HG02840 (cell line): Measurements from ENCODE around the gene NLGN1.

Source experiments
- ATAC-seq: cut with Tn5 transposase; IDR thresholded peaks from one replicate; pipeline ENCODE4 v1.9.1; 2021; ENCODE audit warnings: mild to moderate bottlenecking, moderate library complexity, moderate number of reproducible peaks; ENCODE audit not compliant: unreplicated experiment, low FRiP score

Gene NLGN1

GRCh38 chr3:174046311-174046710 is 648.8 kb downstream of the NLGN1 start:
- ATAC-seq: no peak

- ATAC-seq: no peak
These were observed 651.9 kb downstream of the NLGN1 start for GRCh38 chr3:174049472-174049871.

GRCh38 chr3:174051191-174051590 is 653.6 kb downstream of the NLGN1 start:
- ATAC-seq: no peak

- no peak for ATAC-seq
These were observed 661.3 kb downstream of the NLGN1 start for GRCh38 chr3:174058804-174059203.

GRCh38 chr3:174060431-174060830 is 662.9 kb downstream of the NLGN1 start:
- ATAC-seq: no peak

GRCh38 chr3:174061162-174061561 is 663.6 kb downstream of the NLGN1 start:
- ATAC-seq: no peak

GRCh38 chr3:174061731-174062130 is 664.2 kb downstream of the NLGN1 start:
- no peak for ATAC-seq

GRCh38 chr3:174062923-174063322 is 665.4 kb downstream of the NLGN1 start:
- no peak for ATAC-seq

GRCh38 chr3:174068035-174068434 is 670.5 kb downstream of the NLGN1 start:
- no peak for ATAC-seq

- no peak for ATAC-seq
These were observed 675.1 kb downstream of the NLGN1 start for GRCh38 chr3:174072675-174073074.

- no peak for ATAC-seq
These were observed 686.2 kb downstream of the NLGN1 start for GRCh38 chr3:174083706-174084105.

GRCh38 chr3:174089592-174089991 is 692.0 kb downstream of the NLGN1 start:
- ATAC-seq: no peak

- no peak for ATAC-seq
These were observed 697.1 kb downstream of the NLGN1 start for GRCh38 chr3:174094669-174095068.

- no peak for ATAC-seq
These were observed 700.1 kb downstream of the NLGN1 start for GRCh38 chr3:174097686-174098085.

GRCh38 chr3:174098746-174099145 is 701.2 kb downstream of the NLGN1 start:
- no peak for ATAC-seq

- no peak for ATAC-seq
These were observed 702.2 kb downstream of the NLGN1 start for GRCh38 chr3:174099724-174100123.

- ATAC-seq: no peak
These were observed 703.2 kb downstream of the NLGN1 start for GRCh38 chr3:174100744-174101143.

- no peak for ATAC-seq
These were observed 703.7 kb downstream of the NLGN1 start for GRCh38 chr3:174101244-174101643.

GRCh38 chr3:174102274-174102673 is 704.7 kb downstream of the NLGN1 start:
- ATAC-seq: no peak

- no peak for ATAC-seq
These were observed 705.3 kb downstream of the NLGN1 start for GRCh38 chr3:174102866-174103265.

GRCh38 chr3:174110761-174111160 is 713.2 kb downstream of the NLGN1 start:
- ATAC-seq: no peak

- no peak for ATAC-seq
These were observed 714.2 kb downstream of the NLGN1 start for GRCh38 chr3:174111776-174112175.

- ATAC-seq: no peak
These were observed 718.9 kb downstream of the NLGN1 start for GRCh38 chr3:174116421-174116820.
